ENCODE measurements around the gene GPR68.
A peak's percentile ranks its signal among the peaks of the same experiment; 100 is the strongest.
"Not testable (repeated sequence)": the region's sequence is repeated elsewhere in the genome, so short reads cannot be mapped to it uniquely, and the experiment has no call there.

GPR68 gene

DNA sequence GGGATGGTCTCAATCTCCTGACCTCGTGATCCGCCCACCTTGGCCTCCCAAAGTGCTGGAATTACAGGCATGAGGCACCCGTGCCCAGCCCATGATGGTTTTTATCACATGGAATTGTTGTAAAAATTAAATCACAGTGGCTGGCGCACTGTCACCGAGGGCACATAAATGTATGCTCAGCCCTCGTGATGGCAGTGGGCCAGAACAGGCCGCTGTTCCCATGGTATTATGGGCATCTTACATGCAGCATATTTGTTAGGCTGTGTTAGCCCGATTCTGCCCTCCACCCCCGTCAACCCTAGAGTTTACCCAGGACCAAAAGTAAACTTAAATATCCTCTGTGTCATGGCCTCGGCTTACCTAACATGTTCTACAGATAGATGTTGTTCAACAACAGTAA, 48.6 kb downstream of the GPR68 start:
- DNase-seq (ENCODE audit: low spot score) = no peak
- H3K36me3 Mint-ChIP-seq (ENCODE audit: low read depth) = peaks cover 74% of the 10 kb centered on the region
- no peaks in the 10 kb centered on the region for H3K27me3 Mint-ChIP-seq (ENCODE audit: low read depth)
- H3K9me3 Mint-ChIP-seq = peaks cover 4% of the 10 kb centered on the region
- H3K27ac Mint-ChIP-seq = no peak overlapping the region
- no peak overlapping the region for H3K4me3 Mint-ChIP-seq
- H3K4me1 Mint-ChIP-seq (ENCODE audit: low read depth) = peaks cover 48% of the 10 kb centered on the region

DNA sequence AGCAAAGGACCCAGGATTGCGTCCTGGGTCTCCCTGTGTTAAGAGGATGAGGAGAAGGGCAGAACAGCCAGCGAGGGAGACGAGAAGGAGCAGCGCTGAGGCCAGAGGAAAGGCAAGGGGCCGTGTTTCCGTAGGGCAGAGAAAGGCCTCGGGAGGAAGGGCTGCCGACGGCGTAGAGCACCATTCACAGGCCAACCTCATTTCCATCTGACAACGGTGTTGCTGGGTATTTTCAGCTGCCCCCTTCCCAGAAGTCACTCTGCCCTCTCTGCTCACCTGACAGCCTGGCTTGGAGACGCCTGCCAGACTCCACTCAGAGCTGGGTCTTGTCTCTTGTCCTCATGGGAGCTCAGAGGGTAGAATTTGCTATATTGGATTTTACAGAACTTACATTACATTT, 51.4 kb downstream of the GPR68 start:
- peak overlapping the region; percentile 75 for H3K27ac Mint-ChIP-seq
- H3K9me3 Mint-ChIP-seq = no peaks in the 10 kb centered on the region
- H3K4me1 Mint-ChIP-seq (ENCODE audit: low read depth) = peaks cover 34% of the 10 kb centered on the region
- no peaks in the 10 kb centered on the region for H3K27me3 Mint-ChIP-seq (ENCODE audit: low read depth)
- H3K36me3 Mint-ChIP-seq (ENCODE audit: low read depth) = peaks cover 70% of the 10 kb centered on the region
- no peak overlapping the region for H3K4me3 Mint-ChIP-seq
- DNase-seq (ENCODE audit: low spot score) = no peak

GRCh38 chr14:91190853-91191252, 53.7 kb downstream of the GPR68 start:
- no peak for DNase-seq (ENCODE audit: low spot score)
- Mint-ChIP-seq H3K9me3 (no peaks in the 10 kb centered on the region), H3K4me3 (no peak overlapping the region), H3K27ac (peak overlapping the region; percentile 70), H3K27me3 (ENCODE audit: low read depth) (no peaks in the 10 kb centered on the region), H3K36me3 (ENCODE audit: low read depth) (peaks cover 69% of the 10 kb centered on the region), H3K4me1 (ENCODE audit: low read depth) (peaks cover 19% of the 10 kb centered on the region)

DNA sequence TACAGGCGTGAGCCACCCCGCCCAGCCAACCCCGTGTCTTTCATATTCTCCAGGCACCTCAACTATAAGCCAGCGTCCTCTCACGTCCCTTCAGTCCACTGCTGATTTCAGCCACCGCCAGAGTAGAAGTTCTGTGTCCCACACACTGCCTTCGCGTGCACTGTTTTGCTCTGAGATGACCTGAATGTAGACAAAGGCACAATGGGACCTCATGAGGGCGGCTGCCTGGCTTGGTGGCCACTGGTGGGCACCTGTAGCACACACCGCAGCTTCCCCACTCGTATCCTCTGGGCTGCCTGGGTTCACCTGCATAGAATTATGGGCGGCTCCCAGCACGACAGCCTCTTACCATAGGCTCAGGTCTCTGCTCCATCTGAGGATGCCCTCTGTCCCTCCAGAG, 57.2 kb downstream of the GPR68 start:
- no peaks in the 10 kb centered on the region for H3K9me3 Mint-ChIP-seq
- no peaks in the 10 kb centered on the region for H3K27me3 Mint-ChIP-seq (ENCODE audit: low read depth)
- no peak for DNase-seq (ENCODE audit: low spot score)
- H3K36me3 Mint-ChIP-seq (ENCODE audit: low read depth) = peaks cover 64% of the 10 kb centered on the region
- no peak overlapping the region for H3K4me3 Mint-ChIP-seq
- peaks cover 2% of the 10 kb centered on the region for H3K4me1 Mint-ChIP-seq (ENCODE audit: low read depth)
- no peak overlapping the region for H3K27ac Mint-ChIP-seq

DNA sequence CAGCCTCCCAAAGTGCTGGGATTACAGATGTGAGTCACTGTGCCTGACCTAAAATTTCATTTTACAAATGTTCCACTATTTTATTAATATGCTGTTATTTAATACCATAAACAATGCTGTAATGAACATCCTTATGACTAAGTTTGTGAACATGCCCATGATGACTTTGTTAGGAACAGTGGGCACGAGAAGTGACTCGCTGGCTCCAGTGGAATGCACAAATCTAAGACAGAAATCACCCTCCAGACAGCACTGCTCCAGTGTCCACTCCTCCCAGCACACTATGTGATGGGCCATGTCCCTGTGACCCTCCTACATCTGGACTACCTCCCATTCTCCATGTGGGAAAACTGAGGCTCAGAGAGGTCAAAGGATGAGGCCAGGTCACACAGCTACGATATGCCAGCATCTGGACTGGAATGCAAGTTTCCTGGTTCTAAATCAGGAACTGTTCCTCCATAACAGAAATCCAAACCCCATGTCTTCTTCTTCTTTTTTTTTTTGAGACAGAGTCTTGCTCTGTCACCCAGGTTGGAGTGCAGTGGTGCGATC, 57.9 kb downstream of the GPR68 start:
- no peaks in the 10 kb centered on the region for H3K27me3 Mint-ChIP-seq (ENCODE audit: low read depth)
- H3K4me1 Mint-ChIP-seq (ENCODE audit: low read depth) = peaks cover 2% of the 10 kb centered on the region
- H3K36me3 Mint-ChIP-seq (ENCODE audit: low read depth) = peaks cover 59% of the 10 kb centered on the region
- no peak for DNase-seq (ENCODE audit: low spot score)
- no peak overlapping the region for H3K4me3 Mint-ChIP-seq
- H3K27ac Mint-ChIP-seq = no peak overlapping the region
- no peaks in the 10 kb centered on the region for H3K9me3 Mint-ChIP-seq

DNA sequence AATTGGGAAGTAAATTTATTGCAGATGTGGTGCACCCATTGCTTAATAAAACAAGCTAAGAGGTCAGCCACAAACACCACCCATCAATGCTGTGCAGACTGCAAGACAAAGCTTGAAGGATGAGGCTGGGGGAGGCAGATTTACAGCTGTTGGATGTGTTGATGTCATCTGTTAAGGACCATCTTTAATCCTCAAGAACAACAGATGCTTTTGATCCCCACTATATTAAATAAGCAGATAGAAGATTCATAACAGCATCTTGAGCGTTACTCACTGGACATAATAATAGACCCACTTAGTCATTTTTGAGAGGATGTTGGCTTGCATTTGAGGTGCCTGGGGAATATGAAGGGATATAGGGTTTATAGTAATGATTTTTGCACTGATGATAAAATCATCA, 58.8 kb downstream of the GPR68 start:
- no peaks in the 10 kb centered on the region for H3K27me3 Mint-ChIP-seq (ENCODE audit: low read depth)
- H3K4me1 Mint-ChIP-seq (ENCODE audit: low read depth) = peaks cover 2% of the 10 kb centered on the region
- H3K9me3 Mint-ChIP-seq = no peaks in the 10 kb centered on the region
- DNase-seq (ENCODE audit: low spot score) = no peak
- no peak overlapping the region for H3K4me3 Mint-ChIP-seq
- no peak overlapping the region for H3K27ac Mint-ChIP-seq
- H3K36me3 Mint-ChIP-seq (ENCODE audit: low read depth) = peaks cover 56% of the 10 kb centered on the region

- Mint-ChIP-seq H3K27ac (peak overlapping the region; percentile 52), H3K9me3 (no peaks in the 10 kb centered on the region), H3K4me1 (ENCODE audit: low read depth) (peaks cover 2% of the 10 kb centered on the region), H3K4me3 (no peak overlapping the region), H3K36me3 (ENCODE audit: low read depth) (peaks cover 49% of the 10 kb centered on the region), H3K27me3 (ENCODE audit: low read depth) (no peaks in the 10 kb centered on the region)
- DNase-seq (ENCODE audit: low spot score) = no peak
Observed at GRCh38 chr14:91184559-91184958, 59.9 kb downstream of the GPR68 start.

- H3K4me1 Mint-ChIP-seq (ENCODE audit: low read depth); H3K4me3 Mint-ChIP-seq; H3K9me3 Mint-ChIP-seq; DNase-seq (ENCODE audit: low spot score); H3K27me3 Mint-ChIP-seq (ENCODE audit: low read depth); H3K27ac Mint-ChIP-seq: not testable (repeated sequence)
- H3K36me3 Mint-ChIP-seq (ENCODE audit: low read depth) = peaks cover 44% of the 10 kb centered on the region
Observed at GRCh38 chr14:91182753-91183152, 61.8 kb downstream of the GPR68 start.
